Measurements from ENCODE around the gene OCA2.

- TF ChIP-seq, protein P1, sequence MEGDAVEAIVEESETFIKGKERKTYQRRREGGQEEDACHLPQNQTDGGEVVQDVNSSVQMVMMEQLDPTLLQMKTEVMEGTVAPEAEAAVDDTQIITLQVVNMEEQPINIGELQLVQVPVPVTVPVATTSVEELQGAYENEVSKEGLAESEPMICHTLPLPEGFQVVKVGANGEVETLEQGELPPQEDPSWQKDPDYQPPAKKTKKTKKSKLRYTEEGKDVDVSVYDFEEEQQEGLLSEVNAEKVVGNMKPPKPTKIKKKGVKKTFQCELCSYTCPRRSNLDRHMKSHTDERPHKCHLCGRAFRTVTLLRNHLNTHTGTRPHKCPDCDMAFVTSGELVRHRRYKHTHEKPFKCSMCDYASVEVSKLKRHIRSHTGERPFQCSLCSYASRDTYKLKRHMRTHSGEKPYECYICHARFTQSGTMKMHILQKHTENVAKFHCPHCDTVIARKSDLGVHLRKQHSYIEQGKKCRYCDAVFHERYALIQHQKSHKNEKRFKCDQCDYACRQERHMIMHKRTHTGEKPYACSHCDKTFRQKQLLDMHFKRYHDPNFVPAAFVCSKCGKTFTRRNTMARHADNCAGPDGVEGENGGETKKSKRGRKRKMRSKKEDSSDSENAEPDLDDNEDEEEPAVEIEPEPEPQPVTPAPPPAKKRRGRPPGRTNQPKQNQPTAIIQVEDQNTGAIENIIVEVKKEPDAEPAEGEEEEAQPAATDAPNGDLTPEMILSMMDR (conservative IDR thresholded peaks at IDR 0.05; ENCODE audit: low read length): no peak
- TF ChIP-seq EZH2phosphoT487 (IDR thresholded peaks at IDR 0.05; ENCODE audit: borderline replicate concordance): no peak
Observed at GRCh38 chr15:28131400-28131799, 32.3 kb upstream of the OCA2 start.

Measured in Loucy (cell line).